Right renal cortex interstitium (tissue), 3 donors: Measurements from ENCODE around the gene RSAD1. TPM values are rescaled to one million over a fixed set of nuclear protein-coding genes. Genes with fewer than 3 reads are reported as not detected.

Source experiments
- DNase-seq, 3 donors: peaks; one replicate each; pipeline ENCODE4 v3.0.0-alpha.2; 2013; ENCODE audit warnings: low read depth in 3 of 3, low spot score in 2 of 3
- polyA plus RNA-seq, 3 donors: library from polyadenylated mRNA; unstranded; fragments of 120-200 nt; gene quantifications; one replicate each; pipeline ENCODE4 v1.2.1, GENCODE V29; 2013; ENCODE audit not compliant: insufficient read length in 3 of 3

RSAD1 gene
- 10 to 100 TPM; 45.8 to 48.5 (median 48.4) TPM for polyA plus RNA-seq

DNA sequence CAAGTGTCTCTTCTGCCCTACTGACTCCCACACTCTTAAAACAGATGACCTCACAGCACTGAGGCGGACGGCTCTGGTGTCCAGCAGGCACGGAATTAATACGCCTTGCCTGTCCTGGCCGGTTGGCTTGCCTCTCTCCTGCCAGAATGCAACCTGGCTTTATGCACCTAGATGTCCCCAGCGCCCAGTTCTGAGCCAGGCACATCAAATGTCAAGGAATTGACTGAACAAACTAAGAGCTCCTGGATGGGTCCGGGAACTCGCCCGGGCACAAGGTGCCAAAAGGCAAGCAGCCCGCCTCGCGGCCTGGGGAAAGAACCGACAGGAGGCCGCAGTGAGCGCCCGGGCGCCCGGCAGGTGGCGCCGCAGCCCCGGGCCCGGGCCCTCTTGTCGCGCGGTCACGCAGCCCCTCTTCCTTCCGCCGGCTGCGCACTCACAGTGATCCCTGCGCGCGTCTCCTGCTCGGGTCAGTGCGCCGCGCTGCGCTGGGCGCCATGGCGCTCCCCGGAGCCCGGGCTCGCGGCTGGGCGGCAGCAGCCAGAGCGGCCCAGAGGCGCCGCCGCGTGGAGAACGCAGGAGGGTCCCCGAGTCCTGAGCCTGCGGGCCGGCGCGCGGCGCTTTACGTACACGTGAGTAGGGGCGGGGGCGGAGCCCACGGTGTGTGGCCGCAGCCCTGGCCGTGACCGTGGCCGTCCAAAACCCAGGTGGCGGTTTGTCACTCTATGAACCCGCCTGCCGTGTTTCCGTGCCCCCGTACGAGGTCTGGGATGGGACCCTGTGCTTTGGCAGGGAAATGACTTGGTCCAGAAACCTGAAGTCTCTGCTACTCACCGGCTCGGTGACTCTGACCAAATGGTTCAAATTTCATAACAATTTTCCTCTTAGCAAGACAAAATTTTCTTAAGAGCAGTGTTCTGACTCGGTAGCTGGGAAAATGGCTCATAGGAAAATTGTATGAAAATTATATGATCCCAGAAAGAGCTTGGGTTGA is at the start of gene RSAD1:
TSS of gene RSAD1 (plus strand) at position 470 of the 991 bp plus-strand sequence. CDS start at position 495, 25 bp downstream.
- peak; percentile 60 to 81 (median 79) for DNase-seq

DNA sequence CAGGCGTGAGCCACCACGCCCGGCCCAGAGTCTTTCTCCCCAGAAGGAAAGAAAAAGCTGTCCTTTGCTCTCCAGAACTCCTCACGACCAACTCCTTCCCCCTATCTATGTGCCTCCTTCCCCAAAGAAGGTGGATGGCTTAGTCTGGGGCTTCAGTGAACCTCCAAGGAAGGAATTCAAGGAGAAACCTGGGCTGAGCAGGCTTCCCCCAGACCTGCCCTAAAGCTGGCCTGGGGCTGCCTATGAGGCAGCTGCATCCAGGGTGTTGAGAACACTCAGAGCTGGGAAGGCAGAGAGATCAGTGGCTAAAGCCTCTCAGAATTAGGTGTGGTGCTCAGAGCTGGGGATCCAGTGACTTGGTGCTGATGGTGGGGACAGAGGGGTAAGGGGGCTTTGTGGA is 48.9 kb upstream of the RSAD1 start:
- DNase-seq, result no peak

DNA sequence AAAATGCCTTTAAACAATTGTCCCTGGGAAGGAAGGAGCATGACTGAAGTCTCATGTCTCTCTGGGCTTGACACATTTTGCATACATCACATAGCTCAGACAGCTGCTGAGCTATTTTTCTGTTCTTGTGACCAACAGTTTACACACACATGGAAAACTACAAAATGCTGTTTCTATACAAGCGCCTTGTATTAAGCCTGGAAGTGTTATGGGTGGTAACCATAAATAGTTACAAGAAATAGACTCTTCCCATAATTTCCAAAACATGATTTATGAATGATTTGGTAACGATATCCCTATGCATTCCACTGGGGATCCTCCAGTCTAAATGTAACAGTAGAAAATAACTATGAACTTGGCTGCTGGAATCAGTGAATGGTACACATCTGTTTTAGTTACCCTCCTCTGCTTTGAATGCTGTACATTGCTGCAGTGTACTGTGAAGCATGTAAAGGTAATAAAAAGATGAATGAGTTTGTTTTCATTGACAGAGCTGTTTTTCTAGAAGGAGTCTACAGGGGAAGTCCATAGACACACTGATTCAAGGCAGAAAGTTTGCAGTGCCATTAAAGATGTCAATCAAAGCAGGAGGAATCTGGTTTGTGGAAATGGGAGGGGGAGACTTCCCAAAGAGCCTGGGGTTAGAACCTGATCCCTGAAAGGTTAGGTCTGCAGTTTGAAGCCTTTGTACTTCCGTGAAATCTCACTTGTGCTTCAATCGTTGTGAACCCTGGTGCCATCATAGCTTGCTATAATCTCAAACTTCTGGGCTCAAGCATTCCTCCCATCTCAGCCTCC is 47.6 kb upstream of the RSAD1 start:
- DNase-seq, result no peak

DNA sequence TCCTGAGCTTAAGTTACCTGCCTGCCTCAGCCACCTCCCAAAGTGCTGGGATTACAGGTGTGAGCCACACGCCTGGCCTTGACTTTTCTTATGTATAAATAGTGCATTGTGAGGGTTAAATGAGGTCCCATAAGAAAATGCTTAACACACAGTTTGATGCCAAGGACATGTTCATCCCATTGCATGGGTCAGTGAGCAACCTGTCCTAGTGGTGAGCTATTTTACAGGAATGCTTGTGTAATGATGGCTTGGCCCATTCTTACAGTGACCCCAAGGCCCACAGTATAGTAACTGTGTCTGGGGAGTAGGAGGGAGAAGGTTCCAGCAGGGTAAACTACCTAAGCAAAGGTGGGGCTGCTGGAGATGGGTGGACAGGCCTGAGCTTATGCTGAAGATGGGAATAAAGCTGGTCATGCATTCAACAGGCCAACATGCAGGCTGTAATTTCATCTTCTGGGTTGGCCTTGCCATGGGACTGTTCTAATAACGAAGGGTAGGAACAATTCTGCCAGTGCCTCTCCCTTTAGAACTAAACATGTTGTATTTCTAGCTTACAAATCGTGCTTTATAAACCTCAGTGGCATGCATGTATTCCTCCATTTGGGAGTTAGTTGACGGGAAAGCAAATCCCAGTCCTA is 46.4 kb upstream of the RSAD1 start:
- no peak for DNase-seq

DNA sequence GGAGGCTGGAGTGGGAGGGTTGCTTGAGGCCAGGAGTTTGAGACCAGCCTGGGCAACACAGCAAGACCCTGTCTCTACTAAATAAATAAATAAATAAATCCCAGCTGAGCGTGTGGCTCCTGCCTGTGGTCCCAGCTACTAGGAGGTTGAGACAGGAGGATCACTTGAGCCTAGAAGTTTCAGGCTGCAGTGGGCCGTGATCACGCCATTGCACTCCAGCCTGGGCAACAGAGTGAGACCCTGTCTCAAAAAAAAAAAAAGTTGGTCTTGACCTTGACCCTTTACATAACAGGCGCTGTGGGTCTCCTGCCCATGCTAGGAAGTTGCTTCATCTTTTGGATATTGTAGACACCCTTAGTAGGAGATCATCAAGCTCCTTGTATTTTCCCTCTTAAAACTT is 41.3 kb upstream of the RSAD1 start:
- no peak for DNase-seq

DNA sequence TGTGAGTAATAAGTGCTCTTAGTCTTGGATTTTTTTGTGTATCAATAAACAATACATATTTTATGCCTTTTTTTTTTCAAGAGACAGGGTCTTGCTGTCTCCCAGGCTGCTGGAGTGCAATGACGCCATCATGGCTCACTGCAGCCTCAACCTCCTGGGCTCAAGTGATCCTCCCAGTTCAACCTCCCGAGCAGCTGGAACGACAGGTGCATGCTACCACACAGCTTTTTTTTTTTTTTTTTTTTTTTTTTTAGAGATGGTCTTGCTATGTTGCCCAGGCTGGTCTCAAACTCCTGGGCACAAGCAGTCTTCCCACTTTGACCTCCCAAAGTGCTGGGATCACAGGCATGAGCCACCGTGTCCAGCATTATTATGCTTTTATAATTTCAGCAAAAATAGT is 39.7 kb upstream of the RSAD1 start:
- DNase-seq, result no peak

DNA sequence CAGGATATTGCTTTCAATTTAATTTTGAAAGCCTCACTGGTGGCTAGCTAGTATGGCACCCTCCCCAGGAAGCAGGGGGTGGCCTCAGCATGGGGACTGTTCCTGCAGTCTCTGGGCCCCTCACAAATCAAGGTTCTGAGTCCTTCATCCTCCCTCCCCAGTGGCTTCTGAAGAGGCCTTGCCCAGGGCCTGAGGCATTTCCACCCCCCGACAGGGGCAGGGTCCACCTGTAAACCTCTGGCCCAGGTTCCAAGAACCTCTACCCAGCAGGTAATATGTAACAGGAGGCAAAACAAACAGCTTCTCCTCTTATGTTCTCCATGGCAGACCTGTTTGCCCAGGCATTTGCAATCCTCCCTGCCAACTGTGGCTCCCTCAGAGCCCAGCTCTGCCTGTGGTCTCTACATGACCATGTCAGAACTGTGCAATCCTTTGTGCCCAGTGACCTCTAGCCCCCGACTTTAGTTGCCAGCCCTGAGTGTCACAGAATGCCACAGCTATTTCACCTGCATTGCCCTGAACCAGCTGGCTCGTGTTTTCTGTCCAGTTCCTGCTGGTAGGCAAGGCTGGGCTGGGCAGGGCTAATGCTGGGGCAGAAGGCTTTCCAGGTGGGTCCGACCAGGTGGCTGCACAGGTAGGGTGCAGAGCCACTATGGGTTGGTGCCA is 38.4 kb upstream of the RSAD1 start:
- no peak for DNase-seq

DNA sequence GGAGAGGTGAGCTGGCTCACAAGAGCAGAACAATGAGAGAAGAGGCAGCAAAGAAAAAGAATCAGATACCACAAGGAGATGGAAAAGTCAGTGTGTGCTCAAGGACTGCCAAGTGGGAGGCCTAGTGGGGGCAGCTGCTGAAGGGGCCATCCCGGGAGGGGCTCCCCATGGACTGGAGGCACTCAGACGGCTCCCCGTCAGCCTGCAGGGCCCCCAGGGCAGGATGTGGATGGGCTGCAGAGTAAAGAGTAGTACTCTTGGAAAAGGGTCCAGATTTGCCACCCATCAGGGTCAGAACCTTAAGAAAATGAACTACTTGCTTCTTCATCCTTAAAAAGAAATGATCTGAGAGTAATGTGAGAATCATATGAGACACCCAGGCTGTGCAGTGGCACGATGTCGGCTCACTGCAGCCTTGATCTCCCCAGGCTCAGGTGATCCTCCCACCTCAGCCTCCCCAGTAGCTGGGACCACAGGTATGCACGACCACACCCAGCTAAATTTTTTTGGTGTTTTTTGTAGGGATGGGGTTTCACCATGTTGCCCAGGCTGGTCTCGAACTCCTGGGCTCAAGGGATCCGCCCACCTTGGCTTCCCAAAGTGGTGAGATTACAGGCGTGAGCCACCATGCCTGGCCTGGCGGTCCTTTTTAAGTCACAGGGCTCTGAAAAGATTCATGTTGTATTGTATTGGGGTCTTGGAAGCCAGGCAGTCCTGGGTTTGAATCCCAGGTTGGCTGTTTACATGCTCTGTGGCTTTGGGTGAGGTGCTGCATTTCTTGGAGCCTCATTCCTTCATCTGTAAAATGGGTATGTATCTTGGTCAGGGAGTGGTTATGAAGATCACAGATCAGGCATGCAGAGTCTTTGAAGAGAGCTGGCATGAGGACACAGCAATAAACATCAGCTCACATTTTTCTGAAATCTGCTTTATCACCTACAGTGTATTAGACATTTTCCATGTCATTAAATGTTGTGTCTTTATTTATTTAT is 37.5 kb upstream of the RSAD1 start:
- DNase-seq, result no peak

DNA sequence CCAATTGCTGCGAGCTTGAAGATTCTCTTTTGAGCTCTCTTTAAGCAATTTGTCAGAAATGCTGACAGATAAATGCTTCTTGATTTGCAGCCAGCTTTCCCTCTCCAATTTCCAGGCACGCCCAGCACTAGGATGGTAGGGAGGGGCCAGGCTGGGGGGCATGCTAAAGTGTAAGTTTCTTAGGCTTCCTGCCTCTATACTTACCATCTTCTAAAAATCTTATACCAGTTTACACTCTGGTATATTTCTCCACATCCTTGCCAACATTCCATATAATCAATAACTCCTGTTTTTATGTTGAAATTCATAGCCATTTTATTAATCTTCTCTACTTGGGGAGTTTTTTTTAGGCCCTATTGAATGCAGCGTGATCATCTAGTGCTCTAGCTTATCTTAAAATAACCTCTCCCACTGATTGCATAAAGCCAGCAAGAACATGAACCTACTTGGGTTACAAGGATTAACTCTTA is 35.1 kb upstream of the RSAD1 start:
- no peak for DNase-seq

DNA sequence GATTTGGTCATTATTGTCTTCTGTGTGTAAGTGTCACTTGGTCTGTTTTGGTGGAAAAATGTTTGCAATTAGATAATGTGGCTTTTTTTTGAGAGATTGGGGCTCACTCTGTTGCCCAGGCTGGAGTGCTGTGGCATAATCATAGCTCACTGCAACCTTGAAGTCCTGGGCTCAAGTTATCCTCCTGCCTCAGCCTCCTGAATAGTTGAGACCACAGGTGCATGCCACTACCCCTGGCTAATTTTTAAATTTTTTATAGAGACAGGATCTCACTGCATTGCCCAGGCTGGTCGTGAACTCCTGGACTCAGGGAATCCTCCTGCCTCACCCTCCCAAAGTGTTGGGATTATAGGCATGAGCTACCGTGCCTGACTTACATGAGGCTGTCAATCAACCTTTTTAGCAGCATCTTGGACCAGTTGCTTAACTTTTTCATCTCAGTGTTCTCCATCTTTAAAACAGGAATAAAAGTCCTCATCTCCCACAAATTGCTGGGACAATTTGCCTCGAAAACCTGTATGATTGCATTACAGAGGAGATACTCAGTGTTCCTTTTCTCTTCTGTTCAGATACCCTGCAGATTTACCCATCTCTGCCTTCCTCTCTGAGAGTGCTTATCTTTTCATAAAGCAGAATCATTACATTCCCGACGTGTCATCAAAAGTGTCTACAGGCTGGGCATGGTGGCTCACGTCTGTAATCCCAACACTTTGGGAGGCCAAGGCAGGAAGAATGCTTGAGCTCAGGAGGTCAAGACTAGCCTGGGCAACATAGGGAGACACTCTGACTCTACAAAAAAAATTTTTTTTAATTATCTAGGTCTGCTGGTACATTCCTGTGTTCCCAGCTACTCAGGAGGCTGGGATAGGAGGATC is 33.6 kb upstream of the RSAD1 start:
- no peak for DNase-seq

DNA sequence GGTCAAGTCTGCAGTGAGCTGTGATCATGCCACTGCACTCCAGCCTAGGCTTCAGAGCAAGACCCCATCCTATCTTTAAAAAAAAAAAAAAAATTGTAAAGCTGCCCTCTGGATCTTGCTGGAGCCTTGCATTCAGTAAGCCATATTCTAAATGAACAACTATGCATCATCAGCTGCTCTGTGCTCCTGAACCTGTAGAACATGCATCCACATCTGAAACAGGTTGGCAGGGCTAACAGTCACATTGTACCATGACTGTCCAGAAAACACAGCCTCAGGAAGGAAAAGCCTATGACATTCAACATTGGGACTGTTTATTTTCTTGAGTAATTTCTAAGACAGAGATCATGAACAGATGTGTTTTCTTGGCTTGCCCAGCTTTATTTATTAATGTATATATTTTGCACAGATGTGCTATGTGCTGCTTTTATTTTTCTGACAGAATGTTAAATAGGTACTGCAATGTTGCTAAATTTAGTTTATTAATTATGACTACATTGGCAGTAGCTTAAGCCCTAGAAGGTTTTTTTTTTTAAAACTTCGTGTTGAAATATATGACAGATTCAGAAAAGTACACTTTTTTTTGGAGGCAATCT is 32.8 kb upstream of the RSAD1 start:
- DNase-seq, result no peak

DNA sequence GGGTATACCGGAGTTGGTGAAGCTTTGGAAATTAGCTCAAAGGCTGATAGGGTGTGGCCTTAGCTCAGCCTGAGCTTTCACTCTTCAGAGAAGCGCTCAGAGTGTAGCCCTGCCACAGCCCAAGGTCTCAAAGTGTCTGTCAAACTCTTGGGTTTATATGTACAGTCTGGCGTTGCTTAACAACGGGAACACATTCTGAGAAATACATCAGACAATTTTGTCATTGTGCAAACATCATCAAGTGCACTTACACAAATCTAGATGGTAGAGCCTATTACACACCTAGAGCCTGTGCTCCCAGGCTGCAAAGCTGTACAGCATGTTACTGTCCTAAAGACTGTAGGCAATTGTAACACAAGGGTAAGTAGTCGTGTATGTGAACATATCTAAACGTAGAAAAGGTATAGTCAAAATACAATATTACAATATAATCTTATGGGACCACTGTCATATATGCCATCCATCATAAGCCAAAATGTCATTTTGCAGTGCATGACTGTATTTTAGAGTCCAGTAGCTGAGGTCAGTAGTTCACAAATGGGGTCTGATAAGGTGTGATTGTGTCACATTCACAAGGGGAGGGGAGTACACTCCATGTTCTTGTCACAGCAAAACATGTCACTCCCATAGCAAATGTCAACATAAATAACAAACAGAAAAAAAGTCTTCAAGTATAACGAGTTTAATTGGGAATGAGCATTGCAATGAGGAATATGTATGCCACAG is 30.6 kb upstream of the RSAD1 start:
- DNase-seq, result no peak

DNA sequence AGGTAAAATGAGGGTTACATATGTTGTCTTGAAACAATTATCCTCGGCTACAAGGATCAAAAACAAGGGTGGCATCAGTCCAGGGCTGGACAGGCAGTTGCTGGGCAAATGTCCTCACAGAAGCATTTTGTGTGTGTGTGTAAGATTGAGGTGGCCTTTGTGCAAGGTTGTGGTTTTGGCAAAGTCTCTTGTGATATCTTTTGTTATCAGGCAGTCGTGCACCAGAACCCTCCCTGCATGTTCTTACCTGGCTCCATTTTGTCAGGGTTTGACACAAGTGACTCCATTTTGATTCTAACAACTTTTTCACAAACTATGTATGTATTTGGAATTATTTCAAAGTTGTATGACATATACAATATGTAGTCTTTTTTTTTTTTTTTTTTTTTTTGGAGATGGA is 30.0 kb upstream of the RSAD1 start:
- DNase-seq, result no peak

DNA sequence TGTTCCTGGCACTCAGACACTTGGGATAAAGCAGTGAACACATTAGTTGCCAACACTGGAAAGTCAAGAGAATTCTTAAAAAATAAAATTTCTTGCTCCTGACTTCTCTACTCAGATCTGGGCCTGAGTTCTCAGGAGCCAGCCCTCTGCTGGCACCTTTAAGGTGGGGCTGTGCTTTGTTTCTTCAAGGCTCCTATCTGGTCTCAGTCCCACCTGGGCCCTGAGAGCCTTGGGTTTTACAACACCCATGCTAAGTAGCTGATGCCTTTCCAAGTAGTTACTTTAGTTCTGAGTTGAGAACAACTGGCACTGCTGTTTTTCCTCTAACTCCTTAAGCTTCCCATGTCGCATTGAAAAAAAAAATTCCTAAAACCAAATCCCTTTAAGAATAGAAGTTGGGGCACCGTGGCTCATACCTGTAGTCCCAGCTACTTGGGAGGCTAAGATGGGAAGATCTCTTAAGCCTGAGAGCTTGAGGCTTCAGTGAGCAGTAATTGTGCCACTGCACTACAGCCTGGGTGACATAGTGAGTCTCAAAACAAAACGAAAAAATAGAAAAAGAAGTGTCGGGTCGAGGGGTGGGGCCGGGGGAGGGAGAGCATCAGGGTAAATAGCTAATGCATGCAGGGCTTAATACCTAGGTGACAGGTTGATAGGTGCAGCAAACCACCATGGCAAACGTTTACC is 26.6 kb upstream of the RSAD1 start:
- no peak for DNase-seq

DNA sequence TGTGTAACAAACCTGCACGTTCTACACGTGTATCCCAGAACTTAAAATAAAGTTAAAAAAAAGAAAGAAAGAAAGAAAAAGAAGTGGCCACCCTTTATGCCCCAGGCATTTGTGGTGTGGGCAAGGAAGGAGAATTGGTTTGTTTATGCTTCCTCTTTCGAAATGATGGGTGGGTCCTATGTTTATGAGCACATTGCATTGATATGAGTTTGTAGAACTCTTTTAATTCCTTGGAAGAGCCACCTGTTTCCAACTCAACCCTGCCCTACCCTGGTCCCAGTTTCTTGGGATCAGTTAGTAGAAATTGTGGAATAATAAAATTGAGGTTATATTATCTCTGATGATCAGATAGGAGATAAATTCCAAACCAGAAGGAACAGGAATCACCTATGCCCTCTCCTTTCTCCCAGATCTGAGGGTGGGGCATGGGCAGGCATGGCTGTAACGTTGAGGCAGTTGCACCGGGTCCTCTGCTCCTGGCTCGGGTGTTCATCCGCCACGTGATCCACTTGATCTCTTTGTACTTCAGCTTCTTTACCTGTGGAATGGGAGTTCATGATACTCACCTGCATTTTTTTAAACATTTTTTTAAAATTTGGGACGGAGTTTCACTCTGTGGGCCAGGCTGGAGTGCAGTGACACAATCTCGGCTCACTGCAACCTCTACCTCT is 25.9 kb upstream of the RSAD1 start:
- DNase-seq, result no peak

DNA sequence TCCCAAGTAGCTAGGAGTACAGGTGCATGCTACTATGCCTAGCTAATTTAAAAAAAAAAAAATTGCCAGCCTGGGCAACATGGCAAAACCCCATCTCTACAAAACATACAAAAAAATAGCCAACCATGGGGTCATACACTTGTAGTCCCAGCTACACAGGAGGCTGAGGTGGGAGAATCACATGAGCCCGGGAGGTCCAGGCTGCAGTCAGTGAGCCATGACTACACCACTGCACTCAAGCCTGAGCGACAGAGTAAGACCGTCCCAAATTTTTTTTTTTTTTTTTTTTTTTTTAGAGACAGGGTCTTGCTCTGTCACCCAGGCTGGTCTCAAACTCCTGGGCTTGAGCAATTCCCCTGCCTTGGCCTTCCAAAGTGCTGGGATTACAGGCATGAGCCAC is 24.8 kb upstream of the RSAD1 start:
- no peak for DNase-seq
